ENCODE measurements around the gene APOL6. TPM values are rescaled to one million over a fixed set of nuclear protein-coding genes. Genes with fewer than 3 reads are reported as not detected.

The APOL6 gene
- total RNA-seq, 2 experiments from 2014 or later = 39.3 TPM

DNA sequence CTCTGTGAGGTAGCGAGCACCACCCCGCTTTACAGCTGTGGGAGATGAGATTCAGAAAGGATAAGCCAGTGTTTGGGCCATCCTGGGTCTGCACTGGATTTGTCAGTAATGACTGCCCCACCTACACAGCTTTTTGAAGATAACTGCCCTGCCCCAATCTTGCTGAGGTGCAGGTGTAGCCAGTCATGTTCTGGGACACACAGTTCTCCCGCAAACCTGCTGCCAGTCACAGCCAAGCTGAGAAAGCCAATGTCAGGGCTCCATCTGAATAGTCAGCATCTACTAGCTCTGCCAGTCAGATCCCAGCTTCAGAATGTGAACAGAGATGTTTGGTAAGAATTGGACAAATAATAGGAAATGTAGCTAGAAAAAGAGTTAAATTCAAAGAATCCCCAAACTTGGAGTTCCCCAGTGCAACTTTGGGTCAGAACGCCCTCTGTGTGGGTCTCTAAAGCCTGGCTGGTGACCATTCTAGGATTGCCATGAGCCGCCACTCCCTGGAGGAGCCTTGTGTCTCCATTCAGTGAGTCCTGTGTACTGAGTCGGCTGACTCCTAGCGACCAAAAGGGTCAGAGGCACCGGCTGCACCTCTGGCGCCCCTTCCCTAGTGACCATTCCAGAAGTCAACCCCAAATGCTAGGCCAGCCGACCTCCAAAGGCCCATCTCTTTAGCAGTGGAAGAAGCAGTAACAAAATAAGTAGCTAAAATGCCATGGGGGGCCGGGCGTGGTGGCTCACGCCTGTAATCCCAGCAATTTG is 28.7 kb upstream of the APOL6 start:
- TF ChIP-seq CTCF (IDR thresholded peaks at IDR 0.05) = no peak
- Histone ChIP-seq H3K27ac (ENCODE audit: low read depth in 1 of 2, low read length in 2 of 2) (no peak overlapping the region), H3K27me3 (ENCODE audit: control insufficient read depth in 1 of 2, insufficient read depth in 2 of 2, low read length in 2 of 2) (no peaks in the 10 kb centered on the region), H3K36me3 (ENCODE audit: insufficient read depth, low read length) (no peaks in the 10 kb centered on the region), H3K9me3 (ENCODE audit: control insufficient read depth in 1 of 2, insufficient read depth in 1 of 2, low read length in 2 of 2) (no peaks in the 10 kb centered on the region), H3K4me3 (ENCODE audit: low read length) (no peak overlapping the region), H3K4me1 (ENCODE audit: insufficient read depth, low read length) (peaks cover 12% of the 10 kb centered on the region)
- no peaks in the 10 kb centered on the region for H3K36me3 Mint-ChIP-seq (ENCODE audit: low read depth)
- ChIA-PET POLR2A (no interaction called here), CTCF (no interaction called here)
- intact Hi-C loops (cut with DNase I, micrococcal nuclease) = no loop called here
- peaks cover 2% of the 10 kb centered on the region for H3K27me3 Mint-ChIP-seq
- ATAC-seq (ENCODE audit: poor library complexity) = no peak
- peaks cover 4% of the 10 kb centered on the region for H3K4me1 Mint-ChIP-seq (ENCODE audit: low read depth)
- no peak overlapping the region for H3K27ac Mint-ChIP-seq
- H3K9me3 Mint-ChIP-seq = no peaks in the 10 kb centered on the region
- DNase-seq = no peak
- H3K4me3 Mint-ChIP-seq = no peak overlapping the region

GRCh38 chr22:35620624-35621251 is 27.5 kb upstream of the APOL6 start:
- H3K36me3 Mint-ChIP-seq (ENCODE audit: low read depth) = no peaks in the 10 kb centered on the region
- H3K4me1 Mint-ChIP-seq (ENCODE audit: low read depth) = peaks cover 4% of the 10 kb centered on the region
- no peak overlapping the region for H3K27ac Mint-ChIP-seq
- H3K4me3 ChIP-seq (ENCODE audit: low read length) = no peak overlapping the region
- no peak overlapping the region for H3K4me3 Mint-ChIP-seq
- H3K9me3 Mint-ChIP-seq = no peaks in the 10 kb centered on the region
- no peaks in the 10 kb centered on the region for H3K36me3 ChIP-seq (ENCODE audit: insufficient read depth, low read length)
- intact Hi-C loops (cut with DNase I, micrococcal nuclease) = no loop called here
- ChIA-PET CTCF (interaction anchor here (0.6 kb wide), 1 partner anchor 493 kb away, joined by 3 read pairs; no protein-coding TSS in a partner anchor), POLR2A (no interaction called here)
- no peaks in the 10 kb centered on the region for H3K9me3 ChIP-seq (ENCODE audit: control insufficient read depth in 1 of 2, insufficient read depth in 1 of 2, low read length in 2 of 2)
- H3K27ac ChIP-seq (ENCODE audit: low read depth in 1 of 2, low read length in 2 of 2) = no peak overlapping the region
- no peak for TF ChIP-seq CTCF (IDR thresholded peaks at IDR 0.05)
- peaks cover 9% of the 10 kb centered on the region for H3K4me1 ChIP-seq (ENCODE audit: insufficient read depth, low read length)
- ATAC-seq (ENCODE audit: poor library complexity) (no peak), DNase-seq (no peak)
- no peaks in the 10 kb centered on the region for H3K27me3 ChIP-seq (ENCODE audit: control insufficient read depth in 1 of 2, insufficient read depth in 2 of 2, low read length in 2 of 2)
- H3K27me3 Mint-ChIP-seq = peaks cover 9% of the 10 kb centered on the region

DNA sequence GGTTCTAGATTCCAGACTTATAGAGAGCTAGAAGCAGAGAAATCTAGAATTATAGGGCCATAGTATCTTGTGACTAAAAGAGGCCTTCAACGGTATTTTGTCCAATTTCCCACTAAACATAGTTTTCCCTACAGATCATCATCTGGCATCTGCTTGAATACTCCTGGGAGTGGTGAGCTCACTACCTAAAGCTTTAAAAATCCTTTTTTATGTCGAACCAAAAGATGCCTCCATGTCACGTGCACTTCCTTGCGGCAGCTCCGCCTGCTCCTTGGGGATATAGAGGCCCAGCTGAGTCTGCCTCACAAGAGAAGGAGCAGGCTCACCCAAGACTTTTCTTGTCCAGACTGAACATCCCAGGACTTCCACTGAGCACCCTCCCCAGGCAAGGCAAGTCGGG is 26.8 kb upstream of the APOL6 start:
- Histone ChIP-seq H3K4me3 (ENCODE audit: low read length) (no peak overlapping the region), H3K27me3 (ENCODE audit: control insufficient read depth in 1 of 2, insufficient read depth in 2 of 2, low read length in 2 of 2) (no peaks in the 10 kb centered on the region), H3K9me3 (ENCODE audit: control insufficient read depth in 1 of 2, insufficient read depth in 1 of 2, low read length in 2 of 2) (no peaks in the 10 kb centered on the region), H3K4me1 (ENCODE audit: insufficient read depth, low read length) (peaks cover 4% of the 10 kb centered on the region), H3K27ac (ENCODE audit: low read depth in 1 of 2, low read length in 2 of 2) (no peak overlapping the region), H3K36me3 (ENCODE audit: insufficient read depth, low read length) (no peaks in the 10 kb centered on the region)
- no peak for DNase-seq
- intact Hi-C loops (cut with DNase I, micrococcal nuclease) = no loop called here
- H3K9me3 Mint-ChIP-seq = no peaks in the 10 kb centered on the region
- ChIA-PET CTCF (interaction anchor here (0.6 kb wide), 1 partner anchor 493 kb away, joined by 3 read pairs; no protein-coding TSS in a partner anchor), POLR2A (no interaction called here)
- no peak for ATAC-seq (ENCODE audit: poor library complexity)
- no peak overlapping the region for H3K27ac Mint-ChIP-seq
- peaks cover 4% of the 10 kb centered on the region for H3K4me1 Mint-ChIP-seq (ENCODE audit: low read depth)
- no peak for TF ChIP-seq CTCF (IDR thresholded peaks at IDR 0.05)
- H3K4me3 Mint-ChIP-seq = no peak overlapping the region
- peaks cover 9% of the 10 kb centered on the region for H3K27me3 Mint-ChIP-seq
- no peaks in the 10 kb centered on the region for H3K36me3 Mint-ChIP-seq (ENCODE audit: low read depth)

Data from CD4-positive, alpha-beta T cell (primary cell).